Smooth muscle cell of the umbilical artery (primary cell): ENCODE results near the gene ZBTB16. TPM values are rescaled to one million over a fixed set of nuclear protein-coding genes. Genes with fewer than 3 reads are reported as not detected.

Experiments used
- total RNA-seq: library from RNA; depleted of rRNA; stranded (reverse); fragments of >200 nt; gene quantifications from 2 replicates; pipeline ENCODE4 v1.2.3, GENCODE V29; 2014

ZBTB16 gene, protein sequence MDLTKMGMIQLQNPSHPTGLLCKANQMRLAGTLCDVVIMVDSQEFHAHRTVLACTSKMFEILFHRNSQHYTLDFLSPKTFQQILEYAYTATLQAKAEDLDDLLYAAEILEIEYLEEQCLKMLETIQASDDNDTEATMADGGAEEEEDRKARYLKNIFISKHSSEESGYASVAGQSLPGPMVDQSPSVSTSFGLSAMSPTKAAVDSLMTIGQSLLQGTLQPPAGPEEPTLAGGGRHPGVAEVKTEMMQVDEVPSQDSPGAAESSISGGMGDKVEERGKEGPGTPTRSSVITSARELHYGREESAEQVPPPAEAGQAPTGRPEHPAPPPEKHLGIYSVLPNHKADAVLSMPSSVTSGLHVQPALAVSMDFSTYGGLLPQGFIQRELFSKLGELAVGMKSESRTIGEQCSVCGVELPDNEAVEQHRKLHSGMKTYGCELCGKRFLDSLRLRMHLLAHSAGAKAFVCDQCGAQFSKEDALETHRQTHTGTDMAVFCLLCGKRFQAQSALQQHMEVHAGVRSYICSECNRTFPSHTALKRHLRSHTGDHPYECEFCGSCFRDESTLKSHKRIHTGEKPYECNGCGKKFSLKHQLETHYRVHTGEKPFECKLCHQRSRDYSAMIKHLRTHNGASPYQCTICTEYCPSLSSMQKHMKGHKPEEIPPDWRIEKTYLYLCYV
- not detected in 2 replicates for total RNA-seq

DNA sequence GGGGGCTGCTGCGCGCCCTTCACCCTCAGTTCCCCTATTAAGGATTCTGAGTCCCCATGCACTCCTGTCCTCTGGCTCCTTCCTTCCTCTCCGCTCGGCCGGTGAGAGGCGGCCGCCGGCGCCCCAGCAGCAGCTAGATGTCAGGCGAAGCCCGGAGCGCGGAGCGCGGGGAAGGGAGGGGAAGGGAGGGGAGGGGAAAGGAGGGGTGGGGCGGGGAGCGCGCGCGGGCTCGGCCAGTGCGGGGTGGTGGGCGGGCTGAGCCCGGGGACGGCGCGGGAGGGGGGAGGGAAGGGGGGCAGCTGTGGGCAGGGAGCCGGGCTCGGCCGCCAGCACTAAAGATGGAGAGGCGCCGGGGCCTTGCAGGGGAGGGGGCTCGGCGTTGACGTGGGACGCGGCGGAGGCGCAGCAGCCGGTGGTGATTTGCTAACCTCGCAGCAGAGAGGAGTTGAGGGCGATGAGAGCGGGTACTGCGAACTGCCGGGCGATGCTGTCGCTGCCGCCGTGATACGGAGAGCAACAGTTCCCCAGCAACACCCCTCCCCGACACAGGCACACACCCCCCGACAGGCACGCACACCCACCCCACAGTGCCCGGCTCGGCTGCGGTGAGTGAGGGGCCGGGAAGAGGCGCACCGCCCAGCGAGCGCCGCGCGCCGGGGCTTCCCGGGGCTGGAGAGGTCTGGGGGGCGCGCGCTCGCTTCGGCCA is at the start of gene ZBTB16:
ZBTB16 (plus strand) TSS at position 434 of the 706 bp plus-strand sequence. CDS start 3,590 bp downstream, outside the sequence.

DNA sequence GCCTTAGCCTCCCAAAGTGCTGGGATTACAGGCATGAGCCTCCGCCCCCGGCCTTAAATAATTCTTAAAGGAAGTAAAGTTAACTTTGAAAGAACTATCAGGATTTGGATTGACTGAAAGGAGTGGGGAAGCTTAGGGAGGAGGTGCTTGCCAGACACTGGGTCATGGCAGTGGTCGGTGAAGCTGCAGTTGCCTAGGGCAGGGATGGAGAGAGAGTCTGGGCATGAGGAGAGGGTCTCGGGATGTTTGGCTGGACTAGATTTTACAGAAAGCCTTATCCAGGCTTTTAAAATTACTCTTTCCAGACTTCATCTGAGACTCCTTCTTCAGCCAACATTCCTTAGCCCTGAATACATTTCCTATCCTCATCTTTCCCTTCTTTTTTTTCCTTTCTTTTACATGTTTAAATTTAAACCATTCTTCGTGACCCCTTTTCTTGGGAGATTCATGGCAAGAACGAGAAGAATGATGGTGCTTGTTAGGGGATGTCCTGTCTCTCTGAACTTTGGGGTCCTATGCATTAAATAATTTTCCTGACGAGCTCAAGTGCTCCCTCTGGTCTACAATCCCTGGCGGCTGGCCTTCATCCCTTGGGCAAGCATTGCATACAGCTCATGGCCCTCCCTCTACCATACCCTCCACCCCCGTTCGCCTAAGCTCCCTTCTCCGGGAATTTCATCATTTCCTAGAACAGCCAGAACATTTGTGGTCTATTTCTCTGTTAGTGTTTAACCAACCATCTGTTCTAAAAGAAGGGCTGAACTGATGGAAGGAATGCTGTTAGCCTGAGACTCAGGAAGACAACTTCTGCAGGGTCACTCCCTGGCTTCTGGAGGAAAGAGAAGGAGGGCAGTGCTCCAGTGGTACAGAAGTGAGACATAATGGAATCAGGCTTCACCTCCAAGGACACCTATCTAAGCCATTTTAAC is 236.4 kb downstream of the ZBTB16 start, which contains the start of gene NNMT:
NNMT (plus strand) TSS at position 724 of the 929 bp plus-strand sequence; CDS start at position 882, 158 bp downstream.

Other genes with a start within 250 kb of the ZBTB16 start
- 32.4 and 37.6 TPM in 2 replicates for gene USP28, start 184.1 kb upstream of the ZBTB16 start, total RNA-seq
- gene HTR3B, start 154.9 kb upstream of the ZBTB16 start, total RNA-seq, result not detected in 2 replicates
- gene HTR3A, start 84.6 kb upstream of the ZBTB16 start, total RNA-seq, result not detected in 2 replicates
- gene NNMT, start 236.7 kb downstream of the ZBTB16 start, total RNA-seq, result 315 and 919 TPM in 2 replicates